GM19324 (cell line): Measurements from ENCODE around the gene CFAP99.

Source experiments
- ATAC-seq: cut with Tn5 transposase; IDR thresholded peaks from one replicate; pipeline ENCODE4 v1.9.1; 2021; ENCODE audit warnings: mild to moderate bottlenecking, moderate library complexity; ENCODE audit not compliant: unreplicated experiment, low FRiP score

CFAP99 gene

GRCh38 chr4:2409381-2409783, 9.4 kb upstream of the CFAP99 start:
- ATAC-seq: no peak

- no peak for ATAC-seq
These were observed 6.8 kb upstream of the CFAP99 start for GRCh38 chr4:2411786-2412510.

GRCh38 chr4:2412534-2412884, 6.2 kb upstream of the CFAP99 start:
- peak; percentile 39 for ATAC-seq

GRCh38 chr4:2412885-2413716, 5.7 kb upstream of the CFAP99 start:
- peak; percentile 48 for ATAC-seq

- no peak for ATAC-seq
These were observed 4.7 kb upstream of the CFAP99 start for GRCh38 chr4:2413821-2414610.

- ATAC-seq: no peak
These were observed 3.5 kb upstream of the CFAP99 start for GRCh38 chr4:2415213-2415612.

- ATAC-seq: no peak
These were observed 2.7 kb upstream of the CFAP99 start for GRCh38 chr4:2415881-2416563.

GRCh38 chr4:2416564-2417225, 2.1 kb upstream of the CFAP99 start:
- ATAC-seq: no peak

- no peak for ATAC-seq
These were observed 1.5 kb upstream of the CFAP99 start for GRCh38 chr4:2417226-2417764.

GRCh38 chr4:2417765-2418649, 748 bp upstream of the CFAP99 start, which contains the start of gene ZFYVE28:
Gene ZFYVE28 (minus strand): TSS chr4:2418645. CDS start chr4:2418323, 322 bp downstream.
- ATAC-seq: peak; percentile 14

GRCh38 chr4:2419814-2420213, 1.1 kb downstream of the CFAP99 start:
- no peak for ATAC-seq

- no peak for ATAC-seq
These were observed 3.2 kb downstream of the CFAP99 start for GRCh38 chr4:2421928-2422327.

- no peak for ATAC-seq
These were observed 4.3 kb downstream of the CFAP99 start for GRCh38 chr4:2423066-2423465.

GRCh38 chr4:2423695-2424094, 4.9 kb downstream of the CFAP99 start:
- ATAC-seq: no peak

- ATAC-seq: no peak
These were observed 5.8 kb downstream of the CFAP99 start for GRCh38 chr4:2424581-2424980.

GRCh38 chr4:2425386-2426068, 6.8 kb downstream of the CFAP99 start:
- no peak for ATAC-seq

- no peak for ATAC-seq
These were observed 7.3 kb downstream of the CFAP99 start for GRCh38 chr4:2426069-2426397.

GRCh38 chr4:2426711-2427275, 8.0 kb downstream of the CFAP99 start:
- no peak for ATAC-seq
